HepG2 (cell line): ENCODE results near the gene FLT3LG. TPM values are rescaled to one million over a fixed set of nuclear protein-coding genes. Genes with fewer than 3 reads are reported as not detected.

Experiments
- CHD4 ChIP-seq: fragments of 200-600 bp; sonication (generic); IDR thresholded peaks from 2 replicates; pipeline ENCODE4 v1.7.0; 2017; ENCODE audit warnings: mild to moderate bottlenecking, low read length, borderline replicate concordance
- HINFP ChIP-seq: sonication (generic); formaldehyde crosslinking; IDR thresholded peaks from 2 replicates; pipeline ENCODE4 v1.4.0; 2020; ENCODE audit warnings: low read depth, mild to moderate bottlenecking, missing genetic modification reagents
- HMGA1 ChIP-seq: sonication (generic); formaldehyde crosslinking; conservative IDR thresholded peaks from 2 replicates; pipeline ENCODE4 v1.4.0; 2020; ENCODE audit warnings: missing genetic modification reagents
- HOXD1 ChIP-seq: sonication (generic); formaldehyde crosslinking; IDR thresholded peaks from 2 replicates; pipeline ENCODE4 v1.5.0; 2020; ENCODE audit warnings: missing genetic modification reagents
- KMT2B ChIP-seq: IDR thresholded peaks from 2 replicates; pipeline ENCODE4 v1.6.1; 2016; ENCODE audit warnings: missing genetic modification reagents, missing compliant biosample characterization
- MLX ChIP-seq: IDR thresholded peaks from 2 replicates; pipeline ENCODE4 v1.6.1; 2016
- NFE2L2 ChIP-seq: fragments of 150-350 bp; IDR thresholded peaks from 2 replicates; pipeline ENCODE4 v1.6.1; 2014; ENCODE audit warnings: low read length
- PHF21A ChIP-seq: sonication (generic); formaldehyde crosslinking; IDR thresholded peaks from 2 replicates; pipeline ENCODE4 v1.5.0; 2020; ENCODE audit warnings: mild to moderate bottlenecking, missing genetic modification reagents
- SALL1 ChIP-seq: sonication (generic); formaldehyde crosslinking; IDR thresholded peaks from 2 replicates; pipeline ENCODE4 v1.8.0; 2022; ENCODE audit warnings: mild to moderate bottlenecking, missing genetic modification reagents
- SIX4 ChIP-seq: sonication (generic); formaldehyde crosslinking; IDR thresholded peaks from 2 replicates; pipeline ENCODE4 v1.4.0; 2020; ENCODE audit warnings: missing genetic modification reagents
- SKIL ChIP-seq: sonication (generic); formaldehyde crosslinking; IDR thresholded peaks from 2 replicates; pipeline ENCODE4 v1.8.0; 2022; ENCODE audit warnings: missing genetic modification reagents, mild to moderate bottlenecking, moderate library complexity, borderline replicate concordance
- SP5 ChIP-seq: IDR thresholded peaks from 2 replicates; pipeline ENCODE4 v1.6.1; 2016; ENCODE audit warnings: low read depth, borderline replicate concordance
- STAG1 ChIP-seq: sonication (generic); formaldehyde crosslinking; IDR thresholded peaks from 2 replicates; pipeline ENCODE4 v1.4.0; 2020; ENCODE audit warnings: missing genetic modification reagents
- TAF1 ChIP-seq: sonication (generic); formaldehyde crosslinking; IDR thresholded peaks from 2 replicates; pipeline ENCODE4 v1.4.0; 2020; ENCODE audit warnings: missing genetic modification reagents
- ZBTB8A ChIP-seq: sonication (generic); formaldehyde crosslinking; IDR thresholded peaks from 2 replicates; pipeline ENCODE4 v1.4.0; 2020; ENCODE audit warnings: mild to moderate bottlenecking, low read depth, missing genetic modification reagents, borderline replicate concordance
- ZFP62 ChIP-seq: sonication (generic); formaldehyde crosslinking; IDR thresholded peaks from 2 replicates; pipeline ENCODE4 v1.4.0; 2020; ENCODE audit warnings: missing genetic modification reagents
- ZNF10 ChIP-seq: sonication (generic); formaldehyde crosslinking; IDR thresholded peaks from 2 replicates; pipeline ENCODE4 v1.4.0; 2020; ENCODE audit warnings: mild to moderate bottlenecking, low read depth, missing genetic modification reagents, borderline replicate concordance
- ZNF12 ChIP-seq: sonication (generic); formaldehyde crosslinking; IDR thresholded peaks from 2 replicates; pipeline ENCODE4 v1.5.0; 2020; ENCODE audit warnings: missing genetic modification reagents
- ZNF124 ChIP-seq: sonication (generic); formaldehyde crosslinking; IDR thresholded peaks from 2 replicates; pipeline ENCODE4 v1.4.0; 2020; ENCODE audit warnings: missing genetic modification reagents
- ZNF441 ChIP-seq: sonication (generic); formaldehyde crosslinking; IDR thresholded peaks from 2 replicates; pipeline ENCODE4 v1.7.0; 2021; ENCODE audit warnings: missing genetic modification reagents, borderline replicate concordance
- ZNF512 ChIP-seq: sonication (generic); formaldehyde crosslinking; IDR thresholded peaks from 2 replicates; pipeline ENCODE4 v1.4.0; 2020; ENCODE audit warnings: mild to moderate bottlenecking, missing genetic modification reagents
- polyA plus RNA-seq, 8 experiments: library from polyadenylated mRNA; depleted of rRNA in 3 of 8; stranded (reverse) in 7 of 8; unstranded in 1 of 8; fragments of >200 nt; fragmentation: Illumina TruSeq in 4 of 8; extraction: Trizol in 4 of 8; gene quantifications; 2 replicates each; pipeline versions ENCODE4 v1.2.1 to v1.2.3, GENCODE V29; 2011 to 2016; ENCODE audit warnings: low read depth in 4 of 8, missing spikeins in 1 of 8, mixed read lengths in 1 of 8; ENCODE audit not compliant: insufficient read depth in 1 of 8
- total RNA-seq, 5 experiments: library from RNA; depleted of rRNA; stranded (reverse); fragments of >200 nt; fragmentation: Illumina TruSeq; extraction: Trizol; gene quantifications; 2 replicates each; pipeline ENCODE4 v1.2.3, GENCODE V29; 2016; ENCODE audit warnings: low read depth in 1 of 5

Gene FLT3LG
- total and polyA plus RNA-seq, 2 of the 13 experiments (the other 11 are each of a cell fraction or from before 2014, with no cell fraction given): 1.5 to 2.6 TPM

GRCh38 chr19:49451430-49452181, 22.4 kb upstream of the FLT3LG start, which contains the start of gene PIH1D1 (continued):
- TF ChIP-seq ZNF512 (CRISPR knock-in tag): no peak
- 0 out of 2 replicates have a peak, but pooled peaks have one; percentile 52 for TF ChIP-seq ZNF441
- TF ChIP-seq ZNF10 (CRISPR knock-in tag): no peak
- TF ChIP-seq ZFP62 (CRISPR knock-in tag): no peak
- no peak for TF ChIP-seq ZNF12 (CRISPR knock-in tag)
- TF ChIP-seq ZNF124: no peak
- peak; percentile 77 for TF ChIP-seq SALL1 (CRISPR knock-in tag)
- no peak for TF ChIP-seq STAG1 (CRISPR knock-in tag)
- TF ChIP-seq SKIL (CRISPR knock-in tag): no peak
- TF ChIP-seq CHD4: no peak
- TF ChIP-seq KMT2B (CRISPR knock-in tag): peak; percentile 78; the same call in 1 of the 2 replicates
- 0 out of 2 replicates have a peak, but pooled peaks have one; percentile 11 for TF ChIP-seq SIX4 (CRISPR knock-in tag)
- no peak for TF ChIP-seq ZBTB8A (CRISPR knock-in tag)
- TF ChIP-seq NFE2L2: no peak
- no peak for TF ChIP-seq MLX
- 0 out of 2 replicates have a peak, but pooled peaks have one; percentile 35 for TF ChIP-seq PHF21A (CRISPR knock-in tag)
- TF ChIP-seq TAF1 (CRISPR knock-in tag): peak; percentile 83
- TF ChIP-seq HMGA1 (CRISPR knock-in tag): no peak
- TF ChIP-seq HOXD1 (CRISPR knock-in tag): peak; percentile 99
- TF ChIP-seq SP5 (CRISPR knock-in tag): 0 out of 2 replicates have a peak, but pooled peaks have one; percentile 31
- TF ChIP-seq HINFP: peak; percentile 62; the same call in 1 of the 2 replicates
